Astrocyte of the cerebellum (primary cell): Measurements from ENCODE around the gene IRF3.

Source experiments
- DNase-seq: peaks from one replicate; pipeline ENCODE4 v3.0.0-alpha.2; 2011; ENCODE audit warnings: low read depth
- H3K4me3 ChIP-seq: 2 replicates; pipeline ENCODE4 v1.5.1; 2011; ENCODE audit warnings: mild to moderate bottlenecking, low read depth, low read length, moderate library complexity
- in situ Hi-C: cut with HindIII; loops from 2 replicates; pipeline ENCODE4 v1.10.0; 2017; ENCODE audit warnings: low sequenced_read_pairs
- TF ChIP-seq, protein P1 (sequence below): IDR thresholded peaks from 2 replicates; pipeline ENCODE4 v1.5.1; 2012; ENCODE audit warnings: low read length, low read depth, moderate library complexity, mild to moderate bottlenecking; ENCODE audit errors: missing control alignments

The IRF3 gene

DNA sequence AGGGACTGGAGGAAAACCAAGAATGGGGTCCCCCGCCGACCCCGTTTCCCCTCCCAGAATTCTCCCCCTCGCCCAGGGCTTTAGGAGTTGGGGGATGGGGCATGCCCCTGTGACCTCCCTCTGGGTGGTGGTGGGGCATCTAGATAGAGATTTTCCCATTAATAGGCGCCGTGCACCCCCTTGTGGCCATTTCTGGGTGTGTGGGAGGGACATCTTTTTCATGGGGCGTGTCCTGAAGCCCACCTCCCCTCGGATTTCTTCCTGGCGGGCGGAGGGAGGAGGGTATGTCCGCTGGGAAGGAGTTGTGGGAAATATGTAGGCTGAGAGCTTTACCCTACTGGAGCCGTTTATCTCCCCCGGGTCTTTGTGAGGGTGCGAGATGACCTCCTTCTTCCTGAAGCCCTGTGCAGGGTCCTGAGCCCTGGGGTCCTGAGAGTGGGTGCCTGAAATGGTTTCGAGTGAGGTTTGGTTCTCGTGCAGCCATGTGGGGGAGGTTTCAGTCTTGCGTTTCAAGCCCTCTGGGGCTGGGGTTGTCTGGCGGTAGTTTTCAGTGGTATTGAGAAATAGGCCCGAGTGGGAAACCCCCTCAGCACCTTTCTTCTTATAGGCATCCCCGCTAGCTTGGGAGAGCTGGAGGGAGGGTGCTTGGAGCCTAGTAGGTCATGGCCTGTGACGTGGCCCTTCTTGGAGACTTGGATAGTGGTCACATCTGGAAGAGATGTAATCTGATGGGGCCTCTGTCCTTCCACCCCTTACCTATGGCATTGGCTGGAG is 12.4 kb upstream of the IRF3 start:
- peak overlapping the region; percentile 99 for H3K4me3 ChIP-seq
- TF ChIP-seq, protein P1, sequence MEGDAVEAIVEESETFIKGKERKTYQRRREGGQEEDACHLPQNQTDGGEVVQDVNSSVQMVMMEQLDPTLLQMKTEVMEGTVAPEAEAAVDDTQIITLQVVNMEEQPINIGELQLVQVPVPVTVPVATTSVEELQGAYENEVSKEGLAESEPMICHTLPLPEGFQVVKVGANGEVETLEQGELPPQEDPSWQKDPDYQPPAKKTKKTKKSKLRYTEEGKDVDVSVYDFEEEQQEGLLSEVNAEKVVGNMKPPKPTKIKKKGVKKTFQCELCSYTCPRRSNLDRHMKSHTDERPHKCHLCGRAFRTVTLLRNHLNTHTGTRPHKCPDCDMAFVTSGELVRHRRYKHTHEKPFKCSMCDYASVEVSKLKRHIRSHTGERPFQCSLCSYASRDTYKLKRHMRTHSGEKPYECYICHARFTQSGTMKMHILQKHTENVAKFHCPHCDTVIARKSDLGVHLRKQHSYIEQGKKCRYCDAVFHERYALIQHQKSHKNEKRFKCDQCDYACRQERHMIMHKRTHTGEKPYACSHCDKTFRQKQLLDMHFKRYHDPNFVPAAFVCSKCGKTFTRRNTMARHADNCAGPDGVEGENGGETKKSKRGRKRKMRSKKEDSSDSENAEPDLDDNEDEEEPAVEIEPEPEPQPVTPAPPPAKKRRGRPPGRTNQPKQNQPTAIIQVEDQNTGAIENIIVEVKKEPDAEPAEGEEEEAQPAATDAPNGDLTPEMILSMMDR, result peak; percentile 71
- in situ Hi-C loops, result no loop called here
- no peak for DNase-seq

DNA sequence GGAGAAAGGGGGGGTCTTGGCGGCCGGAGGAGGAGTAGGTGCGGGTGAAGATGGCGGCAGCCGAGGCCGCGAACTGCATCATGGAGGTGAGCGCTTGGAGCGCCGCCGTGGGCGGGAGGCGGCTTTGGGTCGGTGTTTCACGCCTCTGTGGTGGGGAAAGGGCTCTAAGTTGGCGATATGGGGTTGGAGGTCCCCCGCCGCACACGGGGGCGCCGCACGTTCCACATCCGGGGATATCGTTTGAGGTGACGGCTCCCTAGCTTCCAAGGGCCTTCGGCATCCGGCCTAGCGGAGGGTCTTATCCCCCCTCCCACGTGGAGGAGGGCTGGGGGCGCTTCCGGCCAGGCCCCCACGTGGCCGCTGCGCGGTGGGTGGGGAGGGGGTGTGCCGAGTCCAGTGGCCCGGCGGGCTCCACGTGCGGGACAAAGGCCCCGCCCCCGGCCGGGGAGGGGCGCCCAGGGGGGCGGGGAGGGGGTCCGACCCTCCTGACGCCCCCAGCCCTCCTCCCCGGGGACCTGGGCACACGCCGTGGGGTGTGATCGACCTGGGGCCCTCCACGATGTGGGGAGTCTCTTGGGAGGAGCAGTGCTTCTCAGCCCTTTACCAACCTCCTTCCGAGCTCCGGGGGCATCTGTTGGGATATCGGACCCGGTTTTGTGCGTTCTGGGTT is 11.7 kb upstream of the IRF3 start, which contains the start of gene PRMT1:
Gene PRMT1 (plus strand): TSS at position 41 of the 670 bp plus-strand sequence. CDS start 10 bp downstream, at position 51.
- DNase-seq, result no peak
- H3K4me3 ChIP-seq, result peak within 1 kb of the TSS; percentile 99
- in situ Hi-C loops, result no loop called here
- TF ChIP-seq, protein P1, result no peak

DNA sequence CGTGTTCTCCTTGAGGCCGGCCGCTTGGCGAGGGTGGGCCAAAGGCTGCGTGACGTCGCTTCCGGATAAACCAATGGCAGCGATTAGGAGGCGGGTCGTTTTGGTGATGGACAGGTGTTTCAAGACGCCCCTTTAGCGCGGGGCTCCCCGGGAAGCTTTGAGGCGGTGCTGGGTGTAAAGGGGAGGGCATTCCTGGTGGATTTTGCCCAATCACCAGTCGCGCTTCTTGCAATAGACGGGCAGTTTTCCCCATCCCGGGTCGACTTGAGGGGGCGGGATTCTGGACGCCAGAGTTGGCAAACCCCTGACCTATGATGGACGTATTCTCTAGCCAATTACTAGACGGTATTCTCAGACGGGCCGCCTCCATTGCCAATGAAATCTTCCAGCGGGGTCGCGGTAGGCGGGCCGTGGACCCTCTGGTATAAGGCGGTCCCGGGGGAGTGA is 11.2 kb upstream of the IRF3 start:
- in situ Hi-C loops, result no loop called here
- peak; percentile 100 for DNase-seq
- H3K4me3 ChIP-seq, result peak overlapping the region; percentile 99
- TF ChIP-seq, protein P1, result no peak

DNA sequence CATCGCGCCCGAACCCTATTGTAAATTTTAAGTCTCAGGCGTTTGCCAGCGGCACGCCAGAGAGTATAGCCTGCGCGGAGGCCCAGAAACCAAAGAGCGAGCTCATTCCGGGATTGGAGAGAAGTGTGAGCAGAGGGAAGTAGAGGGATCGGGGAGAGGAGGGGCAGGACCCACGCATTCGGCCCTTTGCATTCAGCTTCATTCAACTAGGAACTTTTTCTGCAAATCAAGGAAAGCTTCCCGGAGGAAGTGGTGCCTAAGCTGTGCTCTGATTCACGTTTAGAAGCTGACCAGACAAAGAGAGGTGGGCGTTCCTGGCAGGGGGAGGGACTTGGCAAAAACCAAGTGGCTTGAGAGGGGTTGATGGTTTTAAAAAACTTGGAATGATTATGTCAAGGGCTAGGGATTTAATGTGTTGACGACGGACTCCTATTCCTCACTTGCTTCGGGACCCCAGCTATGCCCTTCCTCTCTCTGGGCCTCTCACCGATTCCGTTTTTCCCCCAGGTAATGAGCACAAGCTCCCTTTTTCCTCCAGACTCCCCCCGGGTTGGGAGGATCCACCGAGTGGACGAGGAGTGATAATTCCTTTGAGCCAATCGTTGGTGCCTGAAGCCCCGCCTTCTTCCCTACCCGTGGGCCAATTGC is 10.6 kb upstream of the IRF3 start:
- peak overlapping the region; percentile 35 for H3K4me3 ChIP-seq
- in situ Hi-C loops, result no loop called here
- DNase-seq, result peak; percentile 89
- TF ChIP-seq, protein P1, result no peak

DNA sequence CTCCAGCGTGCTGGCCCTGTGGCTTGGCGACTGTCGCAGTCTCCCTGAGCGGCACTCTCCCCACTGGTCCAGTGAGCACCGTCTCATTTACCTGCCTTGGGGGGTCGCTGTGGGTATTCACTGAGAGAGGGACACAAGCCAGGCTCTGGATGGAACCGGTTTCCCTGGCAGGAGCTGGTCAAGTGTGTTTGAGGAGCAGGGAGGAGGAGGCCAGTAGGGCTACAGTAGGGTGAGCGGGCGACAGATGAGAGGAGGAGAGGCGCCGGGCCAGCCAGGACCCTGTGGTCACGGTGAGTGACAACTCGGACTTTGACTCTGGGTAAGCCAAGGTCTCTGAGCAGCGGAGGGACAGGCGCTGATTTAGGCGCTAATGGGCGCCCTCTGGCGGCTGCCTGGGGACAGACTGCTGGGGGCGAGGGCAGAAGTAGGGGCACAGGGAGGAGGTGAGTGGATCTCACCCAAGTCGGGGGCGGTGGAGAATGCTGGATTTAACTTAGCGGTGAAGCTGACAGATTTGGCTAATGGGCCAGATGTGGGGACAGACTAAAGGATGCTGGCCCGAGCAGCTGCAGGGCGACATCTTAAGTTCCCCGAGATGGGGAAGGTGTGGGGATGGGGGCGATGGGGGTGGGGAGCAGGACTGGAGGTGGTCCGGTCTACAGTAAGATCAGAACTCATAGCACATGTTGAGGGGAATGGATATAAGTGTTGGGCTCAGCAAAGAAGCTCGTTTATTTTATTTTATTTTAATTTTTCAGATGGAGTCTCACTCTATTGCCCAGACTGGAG is 6.7 kb upstream of the IRF3 start:
- in situ Hi-C loops, result no loop called here
- peak overlapping the region; percentile 22 for H3K4me3 ChIP-seq
- TF ChIP-seq, protein P1, result peak; percentile 96
- DNase-seq, result peak; percentile 28

DNA sequence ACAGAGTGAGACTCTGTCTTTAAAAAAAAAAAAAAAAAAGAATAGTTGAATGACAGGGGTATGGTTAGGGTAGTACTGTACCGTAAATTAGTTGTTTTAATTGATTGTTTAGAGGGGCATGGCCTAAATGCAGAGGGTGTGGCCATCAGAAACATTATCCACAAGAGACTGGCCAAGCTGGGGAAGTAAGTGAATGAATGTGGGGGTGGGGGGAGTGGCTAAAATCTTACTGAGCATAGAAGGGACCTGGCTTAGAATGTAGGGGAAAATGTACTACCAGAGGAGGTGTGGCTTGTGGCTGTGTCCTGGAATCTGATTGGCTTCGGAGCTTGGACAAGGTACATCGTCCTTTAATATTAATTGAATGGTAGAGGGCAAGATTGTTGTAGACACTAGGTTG is 3.9 kb upstream of the IRF3 start:
- in situ Hi-C loops, result no loop called here
- TF ChIP-seq, protein P1, result no peak
- DNase-seq, result no peak
- no peak overlapping the region for H3K4me3 ChIP-seq
